Mesenchymal stem cell (in vitro differentiated cells and primary cell): ENCODE results near the gene CLASP2.

Experiments used
- DNase-seq: peaks from one replicate; pipeline ENCODE4 v3.0.0-alpha.2; 2013
- H2AFZ ChIP-seq: one replicate; pipeline ENCODE4 v1.6.1; 2013; ENCODE audit warnings: low read depth, mild to moderate bottlenecking, control low read depth, inconsistent platforms, low read length, moderate library complexity
- H2AK5ac ChIP-seq: 2 replicates; pipeline ENCODE4 v1.6.1; 2013; ENCODE audit warnings: low read length, moderate library complexity, mild to moderate bottlenecking, inconsistent platforms; ENCODE audit not compliant: severe bottlenecking
- H2BK120ac ChIP-seq: one replicate; pipeline ENCODE4 v1.6.1; 2013; ENCODE audit warnings: low read depth, mild to moderate bottlenecking, inconsistent platforms, low read length, moderate library complexity
- H2BK12ac ChIP-seq, 2 experiments: one replicate each; pipeline ENCODE4 v1.6.1; 2013; ENCODE audit warnings: inconsistent platforms in 2 of 2, low read length in 2 of 2, mild to moderate bottlenecking in 2 of 2, moderate library complexity in 2 of 2, control low read depth in 1 of 2
- H2BK15ac ChIP-seq: one replicate; pipeline ENCODE4 v1.6.1; 2013; ENCODE audit warnings: mild to moderate bottlenecking, low read depth, inconsistent platforms; ENCODE audit not compliant: poor library complexity, severe bottlenecking
- H2BK5ac ChIP-seq: 2 replicates; pipeline ENCODE4 v1.6.1; 2013; ENCODE audit warnings: low read depth, mild to moderate bottlenecking, low read length, control low read depth, inconsistent platforms; ENCODE audit not compliant: poor library complexity, severe bottlenecking
- H3K14ac ChIP-seq, 2 experiments: one replicate each; pipeline ENCODE4 v1.6.1; 2013; ENCODE audit warnings: inconsistent platforms in 2 of 2, low read length in 2 of 2, control low read depth in 1 of 2, mild to moderate bottlenecking in 1 of 2, moderate library complexity in 1 of 2
- H3K18ac ChIP-seq, 2 experiments: one replicate each; pipeline ENCODE4 v1.6.1; 2013; ENCODE audit warnings: inconsistent platforms in 2 of 2, low read length in 2 of 2, control low read depth in 1 of 2, low read depth in 1 of 2, mild to moderate bottlenecking in 1 of 2
- H3K23ac ChIP-seq, 2 experiments: one replicate each; pipeline ENCODE4 v1.6.1; 2013; ENCODE audit warnings: inconsistent platforms in 2 of 2, low read length in 2 of 2, mild to moderate bottlenecking in 2 of 2, moderate library complexity in 2 of 2, control low read depth in 1 of 2
- H3K27ac ChIP-seq: 2 replicates; pipeline ENCODE4 v1.5.1; 2013; ENCODE audit warnings: mild to moderate bottlenecking, moderate library complexity, low read length, control low read depth, inconsistent platforms; ENCODE audit not compliant: poor library complexity, severe bottlenecking
- H3K27me3 ChIP-seq, 2 experiments: 2 replicates each; pipeline versions ENCODE4 v1.6.1 to v1.7.0; 2013; ENCODE audit warnings: low read length in 2 of 2, mild to moderate bottlenecking in 2 of 2, moderate library complexity in 2 of 2, control low read depth in 1 of 2, inconsistent platforms in 1 of 2; ENCODE audit not compliant: control insufficient read depth in 1 of 2, insufficient read depth in 1 of 2
- H3K36me3 ChIP-seq, 2 experiments: 2 replicates each; pipeline versions ENCODE4 v1.6.1 to v1.7.0; 2013; ENCODE audit warnings: low read length in 2 of 2, control low read depth in 1 of 2, inconsistent platforms in 1 of 2, low read depth in 1 of 2, mild to moderate bottlenecking in 1 of 2; ENCODE audit not compliant: insufficient read depth in 2 of 2, control insufficient read depth in 1 of 2
- H3K4ac ChIP-seq, 2 experiments: one replicate each; pipeline ENCODE4 v1.6.1; 2013; ENCODE audit warnings: inconsistent platforms in 2 of 2, low read length in 2 of 2, mild to moderate bottlenecking in 2 of 2, moderate library complexity in 2 of 2, control low read depth in 1 of 2, low read depth in 1 of 2
- H3K4me1 ChIP-seq: 2 replicates; pipeline ENCODE4 v1.6.1; 2013; ENCODE audit warnings: low read depth, low read length, control low read depth; ENCODE audit not compliant: control insufficient read depth, insufficient read depth
- H3K4me2 ChIP-seq: 2 replicates; pipeline ENCODE4 v1.6.1; 2013; ENCODE audit warnings: low read length, mild to moderate bottlenecking, inconsistent platforms; ENCODE audit not compliant: poor library complexity, severe bottlenecking
- H3K4me3 ChIP-seq, 2 experiments: 2 replicates each; pipeline versions ENCODE4 v1.5.1 to v1.7.0; 2013; ENCODE audit warnings: low read length in 2 of 2, mild to moderate bottlenecking in 2 of 2, control low read depth in 1 of 2, low read depth in 1 of 2; ENCODE audit not compliant: insufficient read depth in 1 of 2
- H3K79me1 ChIP-seq: replicated peaks from 2 replicates; pipeline ENCODE4 v1.6.1; 2013; ENCODE audit warnings: mild to moderate bottlenecking, control low read depth, low read length, inconsistent platforms; ENCODE audit not compliant: poor library complexity, severe bottlenecking
- H3K9ac ChIP-seq: 2 replicates; pipeline ENCODE4 v1.7.0; 2013; ENCODE audit warnings: mild to moderate bottlenecking, low read length, moderate library complexity
- H3K9me3 ChIP-seq: 2 replicates; pipeline ENCODE4 v1.7.0; 2013; ENCODE audit warnings: mild to moderate bottlenecking, low read length; ENCODE audit not compliant: control insufficient read depth
- H4K8ac ChIP-seq: one replicate; pipeline ENCODE4 v1.6.1; 2013; ENCODE audit warnings: inconsistent platforms, mild to moderate bottlenecking, low read length, moderate library complexity
- H4K91ac ChIP-seq: one replicate; pipeline ENCODE4 v1.6.1; 2013; ENCODE audit warnings: mild to moderate bottlenecking, low read length, inconsistent platforms
- WGBS: methylation state at CpG from one replicate; pipeline ENCODE4 v1.1.7; 2013; ENCODE audit warnings: mixed read lengths; 5-methylcytosine and 5-hydroxymethylcytosine counted together

Gene CLASP2

GRCh38 chr3:33737146-33737545 is 19.1 kb upstream of the CLASP2 start:
- Histone ChIP-seq H3K27ac (no peak overlapping the region), H2BK120ac (no peak overlapping the region), H3K4me3 (no peak overlapping the region), H2BK5ac (no peak overlapping the region), H3K4me2 (no peak overlapping the region), H3K9ac (no peak overlapping the region), H4K91ac (no peak overlapping the region), H3K4ac (no peak overlapping the region), H3K9me3 (no peaks in the 10 kb centered on the region), H2AK5ac (no peak overlapping the region), H3K4me1 (no peaks in the 10 kb centered on the region), H2BK15ac (no peak overlapping the region), H3K36me3 (no peaks in the 10 kb centered on the region), H2BK12ac (no peak overlapping the region), H2AFZ (no peak overlapping the region), H4K8ac (no peak overlapping the region), H3K14ac (no peak overlapping the region), H3K79me1 (no peaks in the 10 kb centered on the region), H3K23ac (no peak overlapping the region), H3K18ac (no peak overlapping the region), H3K27me3 (peaks cover 0 to 2% of the 10 kb centered on the region in 2 experiments)
- no peak for DNase-seq
- 50% methylated on average over 1 of the region's 1 CpG for WGBS

GRCh38 chr3:33732394-33732793 is 14.3 kb upstream of the CLASP2 start:
- peaks cover 0 to 2% of the 10 kb centered on the region in 2 experiments for H3K27me3 ChIP-seq
- no peaks in the 10 kb centered on the region for H3K36me3 ChIP-seq
- H3K9ac ChIP-seq: no peak overlapping the region
- H3K23ac ChIP-seq: no peak overlapping the region
- no peak overlapping the region for H3K4ac ChIP-seq
- H4K8ac ChIP-seq: no peak overlapping the region
- H3K79me1 ChIP-seq: no peaks in the 10 kb centered on the region
- WGBS: 60% methylated on average over 2 of the region's 3 CpGs
- no peak for DNase-seq
- no peak overlapping the region for H4K91ac ChIP-seq
- no peak overlapping the region for H3K27ac ChIP-seq
- H3K4me2 ChIP-seq: no peak overlapping the region
- no peak overlapping the region for H3K4me3 ChIP-seq
- no peaks in the 10 kb centered on the region for H3K4me1 ChIP-seq
- no peak overlapping the region for H2AK5ac ChIP-seq
- H3K14ac ChIP-seq: no peak overlapping the region
- no peak overlapping the region for H2BK120ac ChIP-seq
- no peak overlapping the region for H2AFZ ChIP-seq
- no peak overlapping the region for H3K18ac ChIP-seq
- no peak overlapping the region for H2BK5ac ChIP-seq
- H3K9me3 ChIP-seq: no peaks in the 10 kb centered on the region
- H2BK15ac ChIP-seq: no peak overlapping the region
- no peak overlapping the region for H2BK12ac ChIP-seq

- Histone ChIP-seq H2AFZ (no peak overlapping the region), H3K79me1 (no peaks in the 10 kb centered on the region), H3K9ac (no peak overlapping the region), H3K4me1 (no peaks in the 10 kb centered on the region), H3K4me3 (no peak overlapping the region), H2BK12ac (no peak overlapping the region), H3K27ac (no peak overlapping the region), H4K8ac (no peak overlapping the region), H3K14ac (no peak overlapping the region), H3K18ac (no peak overlapping the region), H2BK120ac (no peak overlapping the region), H2BK5ac (no peak overlapping the region), H2AK5ac (no peak overlapping the region), H3K4me2 (no peak overlapping the region), H3K27me3 (no peaks in the 10 kb centered on the region), H3K36me3 (no peaks in the 10 kb centered on the region), H3K9me3 (no peaks in the 10 kb centered on the region), H3K4ac (no peak overlapping the region), H4K91ac (no peak overlapping the region), H2BK15ac (no peak overlapping the region), H3K23ac (no peak overlapping the region)
- no peak for DNase-seq
- 90% methylated on average over 3 of the region's 3 CpGs for WGBS
Measured at GRCh38 chr3:33729993-33730392, 11.9 kb upstream of the CLASP2 start.

GRCh38 chr3:33724256-33724655 is 6.2 kb upstream of the CLASP2 start:
- Histone ChIP-seq H3K9ac (no peak overlapping the region), H4K8ac (no peak overlapping the region), H2BK12ac (no peak overlapping the region), H3K4me2 (no peak overlapping the region), H2BK15ac (no peak overlapping the region), H3K9me3 (no peaks in the 10 kb centered on the region), H2BK120ac (no peak overlapping the region), H4K91ac (no peak overlapping the region), H3K18ac (no peak overlapping the region), H2AFZ (no peak overlapping the region), H3K27ac (no peak overlapping the region), H2AK5ac (no peak overlapping the region), H3K4me1 (no peaks in the 10 kb centered on the region), H3K4ac (no peak overlapping the region), H3K23ac (no peak overlapping the region), H3K36me3 (no peaks in the 10 kb centered on the region), H3K27me3 (no peaks in the 10 kb centered on the region), H2BK5ac (no peak overlapping the region), H3K14ac (no peak overlapping the region), H3K79me1 (no peaks in the 10 kb centered on the region), H3K4me3 (no peak overlapping the region)
- no peak for DNase-seq
- WGBS: 100% methylated on average over 1 of the region's 2 CpGs
